ENCODE data around the gene YTHDF2.

The YTHDF2 gene

DNA sequence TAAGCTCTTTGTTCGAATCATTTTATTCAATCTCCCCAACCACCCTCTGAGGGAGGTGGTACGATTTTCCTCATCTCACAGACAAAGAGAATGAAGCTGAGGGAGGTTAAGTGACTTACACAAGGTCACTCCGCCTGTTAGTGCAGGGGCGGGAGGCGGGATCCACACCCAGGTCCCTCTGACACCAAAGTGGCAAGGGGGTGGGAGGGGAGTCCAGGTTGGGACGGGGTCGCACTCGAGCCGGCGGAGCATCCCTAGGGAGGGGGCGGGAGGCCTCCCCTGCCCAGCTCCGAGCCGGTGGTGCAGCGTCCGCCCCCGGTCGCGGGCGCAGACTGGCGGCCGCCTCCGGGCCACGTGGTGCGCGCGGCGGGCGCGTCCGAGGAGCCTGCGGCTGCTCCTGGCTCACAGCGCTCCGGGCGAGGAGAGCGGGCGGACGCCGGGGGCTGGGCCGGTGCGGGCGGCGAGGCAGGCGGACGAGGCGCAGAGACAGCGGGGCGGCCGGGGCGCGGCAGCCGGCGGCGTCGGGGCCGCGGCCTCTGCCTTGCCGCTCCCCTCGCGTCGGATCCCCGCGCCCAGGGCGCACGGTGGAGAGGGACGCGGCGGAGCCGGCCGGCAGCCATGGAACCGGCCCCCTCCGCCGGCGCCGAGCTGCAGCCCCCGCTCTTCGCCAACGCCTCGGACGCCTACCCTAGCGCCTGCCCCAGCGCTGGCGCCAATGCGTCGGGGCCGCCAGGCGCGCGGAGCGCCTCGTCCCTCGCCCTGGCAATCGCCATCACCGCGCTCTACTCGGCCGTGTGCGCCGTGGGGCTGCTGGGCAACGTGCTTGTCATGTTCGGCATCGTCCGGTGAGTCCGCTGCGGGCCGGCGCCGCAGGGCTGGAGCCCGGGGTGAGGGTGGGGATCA, 75.3 kb downstream of the YTHDF2 start, which contains the start of gene OPRD1:
Gene OPRD1, plus strand, starts transcription at position 405 of the 903 bp plus-strand sequence. Its CDS starts 214 bp downstream, at position 619.
- no peak within 1 kb of the TSS for H3K4me3 ChIP-seq (IDR thresholded peaks at IDR 0.05; ENCODE audit: insufficient read depth, low read depth, low read length)
- H3K9ac ChIP-seq, result no peak within 1 kb of the TSS
- no peaks in the 10 kb centered on the region for H3K36me3 ChIP-seq (ENCODE audit: insufficient read depth)
- H3K4me1 ChIP-seq (ENCODE audit: low read depth, poor library complexity, severe bottlenecking), result no peaks in the 10 kb centered on the region
- no peaks in the 10 kb centered on the region for H4K20me1 ChIP-seq (ENCODE audit: insufficient read depth)
- no peaks in the 10 kb centered on the region for H3K79me2 ChIP-seq (ENCODE audit: insufficient read depth, low read depth)
- H3K27me3 ChIP-seq (ENCODE audit: insufficient read depth, low read depth), result peaks cover 13% of the 10 kb centered on the region; the same call in 1 of the 2 replicates
- no peak within 1 kb of the TSS for H3K27ac ChIP-seq
- no peak within 1 kb of the TSS for H2AFZ ChIP-seq (ENCODE audit: low read depth)
- H3K4me2 ChIP-seq, result no peak within 1 kb of the TSS
- no peak for TF ChIP-seq CTCF (conservative IDR thresholded peaks at IDR 0.05; ENCODE audit: low read depth, low read length)

DNA sequence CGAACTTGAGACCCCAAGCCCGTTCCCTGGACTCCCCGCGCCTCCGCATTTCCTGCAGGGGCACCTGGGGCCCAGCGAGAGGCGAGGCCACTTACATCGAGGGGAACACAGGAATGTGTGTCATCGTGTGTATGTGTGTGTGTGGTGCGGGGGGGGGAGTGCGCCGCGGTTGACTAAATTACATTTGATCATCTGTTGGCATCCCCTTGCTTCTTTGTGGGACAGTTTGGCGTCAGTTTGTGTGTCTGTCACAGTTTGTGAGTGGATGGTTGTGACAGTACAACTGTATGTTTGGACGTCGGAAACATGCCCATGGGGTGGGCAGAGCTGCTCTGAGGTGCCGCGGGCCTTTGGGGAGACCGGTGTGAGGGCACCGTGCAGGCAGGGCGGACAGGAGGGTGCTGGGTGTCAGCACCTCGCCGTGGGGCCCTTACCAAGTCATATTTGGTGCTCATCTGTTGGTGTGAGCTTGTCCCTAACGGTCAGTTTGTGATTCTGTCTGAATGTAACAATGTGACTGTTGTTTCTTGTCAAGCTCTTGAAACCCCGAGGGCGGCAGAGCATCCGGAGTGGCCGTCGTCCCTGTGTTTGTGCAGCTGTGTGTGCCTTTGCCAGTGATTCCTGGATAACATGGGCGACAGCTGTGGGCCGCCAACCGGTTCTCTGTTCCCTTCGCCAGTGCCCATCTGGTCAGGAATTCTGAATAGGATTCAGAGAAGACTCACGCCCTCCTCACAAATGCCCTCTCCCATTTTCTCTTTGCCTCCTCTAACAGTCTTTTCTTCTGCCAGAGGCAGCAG, 76.1 kb downstream of the YTHDF2 start:
- Histone ChIP-seq H4K20me1 (ENCODE audit: insufficient read depth) (no peaks in the 10 kb centered on the region), H3K4me3 (IDR thresholded peaks at IDR 0.05; ENCODE audit: insufficient read depth, low read depth, low read length) (no peak overlapping the region), H3K79me2 (ENCODE audit: insufficient read depth, low read depth) (no peaks in the 10 kb centered on the region), H3K4me2 (no peak overlapping the region), H3K4me1 (ENCODE audit: low read depth, poor library complexity, severe bottlenecking) (no peaks in the 10 kb centered on the region), H3K27ac (no peak overlapping the region), H3K27me3 (ENCODE audit: insufficient read depth, low read depth) (peaks cover 13% of the 10 kb centered on the region; the same call in 1 of the 2 replicates), H3K36me3 (ENCODE audit: insufficient read depth) (no peaks in the 10 kb centered on the region), H2AFZ (ENCODE audit: low read depth) (no peak overlapping the region), H3K9ac (no peak overlapping the region)
- no peak for TF ChIP-seq CTCF (conservative IDR thresholded peaks at IDR 0.05; ENCODE audit: low read depth, low read length)

DNA sequence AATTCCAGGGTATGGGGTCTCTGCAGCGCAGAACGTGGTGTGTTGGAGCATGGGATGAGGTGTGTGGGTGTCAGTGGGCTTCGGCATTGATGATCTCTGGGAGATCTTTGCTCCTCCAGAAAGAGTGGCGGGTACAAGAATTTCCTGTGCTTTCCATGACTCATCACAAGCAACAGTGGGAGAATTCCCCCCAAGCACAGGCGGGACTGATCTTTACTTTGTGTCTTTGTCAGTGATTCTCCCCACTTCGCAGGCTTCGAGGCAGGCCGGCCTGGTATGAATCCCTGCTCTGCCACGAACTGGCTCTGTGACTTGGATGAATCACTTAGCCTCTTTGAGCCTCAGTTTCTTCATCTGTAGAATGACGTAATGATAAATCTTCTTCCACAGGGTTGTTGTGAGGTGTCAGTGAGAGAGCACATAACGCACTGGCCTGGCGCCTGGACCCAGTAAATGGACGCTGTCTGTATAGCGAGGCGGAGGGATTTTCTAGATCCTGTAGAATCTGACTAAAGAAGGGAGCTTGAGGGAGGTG, 77.3 kb downstream of the YTHDF2 start:
- TF ChIP-seq CTCF (conservative IDR thresholded peaks at IDR 0.05; ENCODE audit: low read depth, low read length), result no peak
- Histone ChIP-seq H3K9ac (no peak overlapping the region), H3K4me1 (ENCODE audit: low read depth, poor library complexity, severe bottlenecking) (no peaks in the 10 kb centered on the region), H3K27ac (no peak overlapping the region), H3K79me2 (ENCODE audit: insufficient read depth, low read depth) (no peaks in the 10 kb centered on the region), H3K4me3 (IDR thresholded peaks at IDR 0.05; ENCODE audit: insufficient read depth, low read depth, low read length) (no peak overlapping the region), H3K27me3 (ENCODE audit: insufficient read depth, low read depth) (peaks cover 13% of the 10 kb centered on the region; the same call in 1 of the 2 replicates), H3K4me2 (no peak overlapping the region), H4K20me1 (ENCODE audit: insufficient read depth) (no peaks in the 10 kb centered on the region), H2AFZ (ENCODE audit: low read depth) (no peak overlapping the region), H3K36me3 (ENCODE audit: insufficient read depth) (no peaks in the 10 kb centered on the region)

- Histone ChIP-seq H2AFZ (ENCODE audit: low read depth) (no peak overlapping the region), H3K27me3 (ENCODE audit: insufficient read depth, low read depth) (peaks cover 13% of the 10 kb centered on the region; the same call in 1 of the 2 replicates), H4K20me1 (ENCODE audit: insufficient read depth) (no peaks in the 10 kb centered on the region), H3K9ac (no peak overlapping the region), H3K4me1 (ENCODE audit: low read depth, poor library complexity, severe bottlenecking) (no peaks in the 10 kb centered on the region), H3K4me2 (no peak overlapping the region), H3K4me3 (IDR thresholded peaks at IDR 0.05; ENCODE audit: insufficient read depth, low read depth, low read length) (no peak overlapping the region), H3K36me3 (ENCODE audit: insufficient read depth) (no peaks in the 10 kb centered on the region), H3K79me2 (ENCODE audit: insufficient read depth, low read depth) (no peaks in the 10 kb centered on the region), H3K27ac (no peak overlapping the region)
- TF ChIP-seq CTCF (conservative IDR thresholded peaks at IDR 0.05; ENCODE audit: low read depth, low read length), result no peak
Measured at GRCh38 chr1:28815533-28816185, 78.9 kb downstream of the YTHDF2 start.
